MM.1S (cell line): Measurements from ENCODE around the gene PAMR1.
"Not testable (repeated sequence)": the region's sequence is repeated elsewhere in the genome, so short reads cannot be mapped to it uniquely, and the experiment has no call there.

Source experiments
- DNase-seq: peaks from one replicate; pipeline ENCODE4 v3.0.0-alpha.2; 2015
- H2AFZ ChIP-seq: fragments of 300-600 bp; sonication (generic); 2 replicates; pipeline ENCODE4 v1.6.0; 2016; ENCODE audit warnings: antibody characterized with exemption, low read length
- H3F3A ChIP-seq: fragments of 300-600 bp; sonication (generic); 2 replicates; pipeline ENCODE4 v1.6.1; 2016; ENCODE audit warnings: mild to moderate bottlenecking, antibody characterized with exemption, low read length, moderate library complexity, mixed read lengths; ENCODE audit not compliant: insufficient read depth
- H3K27ac ChIP-seq: fragments of 300-600 bp; sonication (generic); 2 replicates; pipeline ENCODE4 v1.5.1; 2016; ENCODE audit warnings: mild to moderate bottlenecking, low read length
- H3K27me3 ChIP-seq: fragments of 300-600 bp; sonication (generic); replicated peaks from 2 replicates; pipeline ENCODE4 v1.6.0; 2016; ENCODE audit warnings: low read length; ENCODE audit not compliant: insufficient read depth
- H3K36me3 ChIP-seq: fragments of 300-600 bp; sonication (generic); replicated peaks from 2 replicates; pipeline ENCODE4 v1.6.1; 2016; ENCODE audit warnings: mild to moderate bottlenecking, low read length, mixed read lengths; ENCODE audit not compliant: insufficient read depth
- H3K4me1 ChIP-seq: fragments of 300-600 bp; sonication (generic); 2 replicates; pipeline ENCODE4 v1.6.1; 2016; ENCODE audit warnings: low read length, mixed read lengths
- H3K4me2 ChIP-seq: fragments of 300-600 bp; sonication (generic); 2 replicates; pipeline ENCODE4 v1.6.0; 2016; ENCODE audit warnings: low read depth, low read length
- H3K4me3 ChIP-seq: fragments of 300-600 bp; sonication (generic); 2 replicates; pipeline ENCODE4 v1.5.1; 2016; ENCODE audit warnings: low read length, mixed read lengths
- H3K79me2 ChIP-seq: fragments of 300-600 bp; sonication (generic); 2 replicates; pipeline ENCODE4 v1.6.1; 2016; ENCODE audit warnings: mixed run types, low read length, mixed read lengths
- H3K9ac ChIP-seq: fragments of 300-600 bp; sonication (generic); 2 replicates; pipeline ENCODE4 v1.6.1; 2016; ENCODE audit warnings: low read length, mixed read lengths
- H3K9me2 ChIP-seq: fragments of 300-600 bp; sonication (generic); replicated peaks from 2 replicates; pipeline ENCODE4 v1.6.1; 2016; ENCODE audit warnings: mild to moderate bottlenecking, low read length, mixed read lengths; ENCODE audit not compliant: insufficient read depth
- H3K9me3 ChIP-seq: fragments of 300-600 bp; sonication (generic); replicated peaks from 2 replicates; pipeline ENCODE4 v1.6.1; 2016; ENCODE audit warnings: mild to moderate bottlenecking, low read length, mixed read lengths; ENCODE audit not compliant: insufficient read depth
- H4K20me1 ChIP-seq: fragments of 300-600 bp; sonication (generic); 2 replicates; pipeline ENCODE4 v1.6.1; 2016; ENCODE audit warnings: mild to moderate bottlenecking, low read length, moderate library complexity, mixed read lengths; ENCODE audit not compliant: insufficient read depth
- CTCF ChIP-seq: fragments of 300-600 bp; sonication (generic); IDR thresholded peaks from 2 replicates; pipeline ENCODE4 v1.5.1; 2016; ENCODE audit warnings: antibody characterized with exemption, low read length, mixed read lengths
- EZH2 ChIP-seq: fragments of 300-600 bp; sonication (generic); optimal IDR thresholded peaks from 2 replicates; pipeline ENCODE3; 2017; ENCODE audit warnings: low read depth, mild to moderate bottlenecking, antibody characterized with exemption, low read length, mixed read lengths
- EZH2phosphoT487 ChIP-seq: fragments of 300-600 bp; sonication (generic); IDR thresholded peaks from 2 replicates; pipeline ENCODE4 v1.6.1; 2018; ENCODE audit warnings: antibody characterized with exemption, low read length

PAMR1 gene

GRCh38 chr11:35549787-35550186 lies 24.4 kb upstream of the PAMR1 start:
- Histone ChIP-seq H3K4me2 (no peak overlapping the region), H3K4me1 (no peaks in the 10 kb centered on the region), H2AFZ (no peak overlapping the region), H3K79me2 (no peaks in the 10 kb centered on the region), H4K20me1 (no peaks in the 10 kb centered on the region), H3K9me3 (no peaks in the 10 kb centered on the region), H3K4me3 (no peak overlapping the region), H3K27ac (no peak overlapping the region), H3K27me3 (no peaks in the 10 kb centered on the region), H3F3A (no peaks in the 10 kb centered on the region), H3K9ac (no peak overlapping the region), H3K9me2 (no peaks in the 10 kb centered on the region), H3K36me3 (no peaks in the 10 kb centered on the region)
- TF ChIP-seq EZH2phosphoT487 = no peak
- TF ChIP-seq EZH2 = no peak
- TF ChIP-seq CTCF = no peak
- no peak for DNase-seq

- no peak overlapping the region for H3K27ac ChIP-seq
- no peaks in the 10 kb centered on the region for H3K79me2 ChIP-seq
- no peak for TF ChIP-seq CTCF
- TF ChIP-seq EZH2phosphoT487 = no peak
- no peak for TF ChIP-seq EZH2
- DNase-seq = no peak
- H3K4me2 ChIP-seq = no peak overlapping the region
- no peaks in the 10 kb centered on the region for H3K9me2 ChIP-seq
- no peaks in the 10 kb centered on the region for H3K4me1 ChIP-seq
- no peaks in the 10 kb centered on the region for H3K9me3 ChIP-seq
- no peak overlapping the region for H3K9ac ChIP-seq
- no peak overlapping the region for H3K4me3 ChIP-seq
- no peaks in the 10 kb centered on the region for H3K36me3 ChIP-seq
- no peaks in the 10 kb centered on the region for H3F3A ChIP-seq
- no peak overlapping the region for H2AFZ ChIP-seq
- H3K27me3 ChIP-seq = no peaks in the 10 kb centered on the region
- no peaks in the 10 kb centered on the region for H4K20me1 ChIP-seq
Observed at GRCh38 chr11:35548925-35549561, 23.6 kb upstream of the PAMR1 start.

- H3K4me2 ChIP-seq, H3K4me3 ChIP-seq, H4K20me1 ChIP-seq, H3K27ac ChIP-seq, DNase-seq, H3K9ac ChIP-seq, H3K9me3 ChIP-seq, H3K36me3 ChIP-seq, H3K4me1 ChIP-seq, H2AFZ ChIP-seq, H3K79me2 ChIP-seq, H3K9me2 ChIP-seq, H3F3A ChIP-seq, H3K27me3 ChIP-seq: not testable (repeated sequence)
Observed at GRCh38 chr11:35547995-35548394, 22.6 kb upstream of the PAMR1 start.

GRCh38 chr11:35546317-35546716 lies 20.9 kb upstream of the PAMR1 start:
- Histone ChIP-seq H3K36me3 (no peaks in the 10 kb centered on the region), H3K27me3 (no peaks in the 10 kb centered on the region), H3F3A (no peaks in the 10 kb centered on the region), H4K20me1 (no peaks in the 10 kb centered on the region), H2AFZ (no peak overlapping the region), H3K79me2 (no peaks in the 10 kb centered on the region), H3K9ac (no peak overlapping the region), H3K4me3 (no peak overlapping the region), H3K9me3 (no peaks in the 10 kb centered on the region), H3K4me1 (no peaks in the 10 kb centered on the region), H3K9me2 (no peaks in the 10 kb centered on the region), H3K4me2 (no peak overlapping the region), H3K27ac (no peak overlapping the region)
- no peak for TF ChIP-seq EZH2
- DNase-seq = no peak
